Measurements from ENCODE around the gene RAPH1.

- TF ChIP-seq POLR2A (IDR thresholded peaks at IDR 0.05) (no peak), CTCF (IDR thresholded peaks at IDR 0.05) (no peak)
Measured at GRCh38 chr2:203404996-203405395, 130.1 kb downstream of the RAPH1 start.
